Measurements from ENCODE around the gene ANXA10. TPM values are rescaled to one million over a fixed set of nuclear protein-coding genes. Genes with fewer than 3 reads are reported as not detected.

The ANXA10 gene
- total and polyA plus RNA-seq, 2 of the 4 experiments (the other 2 are of a cell fraction), result 0.44 to 0.72 TPM

DNA sequence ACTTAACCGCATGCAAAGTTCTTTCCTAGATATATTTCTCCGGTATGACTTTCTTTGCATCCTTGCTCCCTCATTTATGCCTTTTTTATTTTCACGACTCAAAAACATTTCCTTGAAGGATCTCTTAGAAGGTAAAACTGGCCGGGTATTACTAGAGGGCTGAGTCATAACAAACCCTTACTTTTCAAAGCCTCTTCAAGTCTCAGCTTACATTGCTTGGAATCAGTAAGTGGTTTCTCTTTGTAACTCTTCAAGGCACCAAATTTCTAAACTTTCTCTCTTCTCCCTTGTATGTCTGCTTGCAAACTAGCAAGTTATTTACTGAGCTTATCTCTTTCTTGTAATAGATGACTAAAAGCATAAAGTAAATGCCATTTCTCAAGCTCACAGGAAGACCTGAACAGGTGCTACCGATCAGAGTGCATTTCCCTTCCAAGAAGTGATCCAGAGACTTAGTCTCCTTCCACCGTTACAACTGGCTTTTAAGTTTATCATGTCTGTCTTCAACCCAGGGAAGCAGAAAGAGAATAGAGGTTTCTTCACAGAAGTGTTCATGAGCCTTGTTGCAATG is 75.5 kb downstream of the ANXA10 start:
- Histone ChIP-seq H3K4me3 (ENCODE audit: insufficient read depth, low read depth, low read length) (no peak overlapping the region), H4K91ac (ENCODE audit: insufficient read depth, low read depth, low read length) (no peak overlapping the region), H3K36me3 (ENCODE audit: control insufficient read depth, insufficient read depth, low read length) (no peaks in the 10 kb centered on the region), H2AK5ac (ENCODE audit: low read depth, low read length) (no peak overlapping the region), H3K79me1 (ENCODE audit: low read depth in 1 of 2, low read length in 2 of 2) (no peaks in the 10 kb centered on the region), H3K4ac (ENCODE audit: low read depth, low read length) (no peak overlapping the region), H4K20me1 (ENCODE audit: insufficient read depth, low read length) (no peaks in the 10 kb centered on the region), H3K4me1 (ENCODE audit: control insufficient read depth, insufficient read depth, low read length) (no peaks in the 10 kb centered on the region), H4K8ac (ENCODE audit: low read depth in 2 of 2, low read length in 2 of 2) (no peak overlapping the region), H3K27me3 (ENCODE audit: control insufficient read depth, insufficient read depth, low read length) (no peaks in the 10 kb centered on the region), H3K9ac (ENCODE audit: low read depth, low read length) (no peak overlapping the region), H4K5ac (ENCODE audit: low read depth, low read length) (no peak overlapping the region), H3K23ac (ENCODE audit: low read depth, low read length) (no peak overlapping the region), H2BK5ac (ENCODE audit: low read depth, low read length, poor library complexity, severe bottlenecking) (no peak overlapping the region), H2BK120ac (ENCODE audit: low read depth, low read length) (no peak overlapping the region), H2AK9ac (replicated peaks; ENCODE audit: low read depth, low read length, poor library complexity) (no peak overlapping the region), H3K14ac (replicated peaks; ENCODE audit: low read depth, low read length) (no peak overlapping the region), H2AFZ (replicated peaks; ENCODE audit: low read length, poor library complexity) (no peak overlapping the region), H3K27ac (ENCODE audit: insufficient read depth, low read length) (no peak overlapping the region), H3K9me1 (ENCODE audit: insufficient read depth, low read length) (no peaks in the 10 kb centered on the region), H2BK15ac (ENCODE audit: low read depth, low read length) (no peak overlapping the region), H3K9me3 (ENCODE audit: control insufficient read depth, insufficient read depth, low read length) (no peaks in the 10 kb centered on the region), H3K18ac (ENCODE audit: low read depth, low read length) (no peak overlapping the region), H3K56ac (ENCODE audit: extremely low read depth, insufficient read depth, low read length) (no peak overlapping the region), H2BK20ac (ENCODE audit: low read depth, low read length) (no peak overlapping the region), H3K4me2 (ENCODE audit: low read depth, low read length) (0 out of 2 replicates have a peak overlapping the region, but pooled peaks have one; percentile 27)
- dilution Hi-C loops (cut with HindIII; ENCODE audit: low sequenced_read_pairs, unreplicated experiment) (no loop called here), in situ Hi-C loops (cut with MboI; ENCODE audit: low sequenced_read_pairs) (no loop called here), intact Hi-C loops (cut with micrococcal nuclease) (no loop called here)
- POLR2A ChIA-PET (ENCODE audit: unreplicated experiment), result no interaction called here
- no TSS peak for BruUV-seq (replicated peaks)
- DNase-seq (peak; percentile 62), ATAC-seq (ENCODE audit: low read depth) (peak; percentile 69)
- CTCF ChIA-PET, result interaction anchor here (1.0 to 1.4 kb wide), 2 partner anchors 10 to 14 kb away, joined by 3 to 4 read pairs; no protein-coding TSS in a partner anchor
- WGBS, 2 experiments (ENCODE audit: extremely low coverage in 2 of 2, insufficient read length in 1 of 2), result no CpG with 5 or more reads among the region's 6 CpGs
- TF ChIP-seq CEBPB (IDR thresholded peaks at IDR 0.05; ENCODE audit: low read depth, low read length) (no peak), RCOR1 (IDR thresholded peaks at IDR 0.05; ENCODE audit: insufficient replicate concordance, low read length) (no peak), SMC3 (IDR thresholded peaks at IDR 0.05; ENCODE audit: low read depth, low read length) (no peak)
